GM18907 (cell line): ENCODE data around the gene FRAS1.
A peak's percentile ranks its signal among the peaks of the same experiment; 100 is the strongest.
"Not testable (repeated sequence)": the region's sequence is repeated elsewhere in the genome, so short reads cannot be mapped to it uniquely, and the experiment has no call there.

ENCODE experiments used
- ATAC-seq: cut with Tn5 transposase; IDR thresholded peaks from one replicate; pipeline ENCODE4 v1.9.1; 2021; ENCODE audit warnings: mild to moderate bottlenecking, moderate library complexity; ENCODE audit not compliant: unreplicated experiment

FRAS1 gene

DNA sequence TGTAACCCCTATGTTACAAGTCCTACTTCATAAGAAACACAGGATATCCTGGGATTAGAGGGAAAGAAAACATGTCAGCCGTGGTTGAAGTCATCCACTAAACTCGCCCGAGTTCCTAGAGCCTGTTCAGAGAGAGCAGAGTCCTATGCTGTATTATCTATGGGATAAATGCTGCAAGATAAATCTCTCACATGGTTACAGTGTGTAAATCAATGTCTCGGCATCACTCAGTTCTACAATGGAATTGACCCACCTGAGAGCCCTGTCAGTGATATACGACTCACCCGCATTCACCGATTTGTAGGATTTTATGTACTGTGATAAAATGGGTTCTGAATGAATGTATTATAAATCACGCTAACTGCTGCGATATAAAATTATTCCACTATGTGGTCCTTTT, 366.7 kb downstream of the FRAS1 start:
- ATAC-seq: no peak

DNA sequence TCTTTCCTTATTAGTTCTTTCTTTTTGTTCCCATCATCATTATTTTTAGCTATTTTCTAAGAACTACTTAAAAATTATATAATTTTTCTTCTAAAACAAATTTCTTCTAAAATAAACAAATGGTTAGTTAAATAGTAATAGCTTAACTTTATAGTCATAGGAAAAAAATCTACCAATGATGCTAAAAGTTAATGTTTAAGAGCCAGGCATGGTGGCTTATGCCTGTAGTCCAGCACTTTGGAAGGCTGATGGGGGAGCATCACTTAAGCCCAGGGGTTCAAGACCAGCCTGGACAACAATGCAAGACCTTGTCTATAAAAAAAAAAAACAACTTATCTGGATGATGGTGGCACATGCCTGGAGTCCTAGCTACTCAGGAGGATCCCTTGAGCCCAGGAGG, 367.3 kb downstream of the FRAS1 start:
- no peak for ATAC-seq

DNA sequence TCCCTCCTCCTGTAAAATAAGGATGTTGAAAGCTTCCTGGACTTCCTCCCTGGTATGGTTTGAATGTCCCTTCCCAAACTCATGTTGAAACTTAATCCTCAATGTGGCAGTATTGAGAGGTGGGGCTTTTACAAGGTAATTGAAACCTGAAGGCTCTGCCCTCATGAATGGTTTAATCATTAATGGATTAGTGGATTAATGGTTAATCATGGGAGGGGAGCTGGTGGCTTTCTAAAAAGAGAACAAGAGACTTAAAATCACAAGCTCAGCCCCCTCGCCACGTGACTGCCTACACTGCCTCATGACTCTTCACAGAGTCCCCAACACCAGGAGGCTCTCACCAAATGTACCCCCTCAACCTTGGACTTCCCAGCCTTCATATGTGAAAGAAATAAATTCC, 369.8 kb downstream of the FRAS1 start:
- peak; percentile 75 for ATAC-seq

DNA sequence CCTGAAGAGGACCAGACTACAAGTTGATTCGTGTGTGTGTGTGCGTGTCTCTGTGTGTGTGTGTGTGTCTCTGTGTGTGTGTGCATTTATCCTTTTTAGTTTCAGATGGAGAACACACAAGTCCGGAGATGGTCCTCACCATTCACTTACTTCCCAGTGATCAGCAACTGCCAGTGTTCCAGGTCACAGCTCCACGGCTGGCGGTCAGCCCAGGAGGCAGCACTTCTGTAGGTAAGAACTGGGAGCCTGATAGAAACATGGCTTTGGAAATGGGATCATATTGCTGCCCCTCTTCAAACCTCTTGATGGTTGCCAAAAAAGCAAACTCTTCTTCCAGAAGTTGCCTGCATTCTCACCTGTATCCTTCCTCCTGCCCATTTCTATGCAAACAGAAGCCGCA, 371.9 kb downstream of the FRAS1 start:
- ATAC-seq: no peak

DNA sequence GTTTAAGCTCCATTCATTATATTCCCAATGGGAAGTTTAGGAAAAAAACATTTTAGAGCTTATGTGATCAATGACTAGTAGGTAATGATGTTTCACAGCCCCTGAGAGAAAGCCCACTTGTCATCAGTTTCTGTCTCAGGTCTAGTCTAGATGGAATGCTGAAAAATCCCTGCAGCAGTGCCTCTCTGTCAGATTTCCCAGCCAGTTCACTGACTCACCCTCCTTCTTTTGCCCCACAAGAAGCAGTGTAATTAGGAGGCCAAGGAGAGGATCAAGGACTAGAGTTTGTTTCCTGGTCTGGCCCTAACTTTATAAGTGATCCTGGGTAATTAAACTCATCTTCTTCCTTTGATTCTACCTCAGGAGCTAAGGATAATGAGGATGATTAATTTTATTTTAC, 375.8 kb downstream of the FRAS1 start:
- ATAC-seq: no peak

DNA sequence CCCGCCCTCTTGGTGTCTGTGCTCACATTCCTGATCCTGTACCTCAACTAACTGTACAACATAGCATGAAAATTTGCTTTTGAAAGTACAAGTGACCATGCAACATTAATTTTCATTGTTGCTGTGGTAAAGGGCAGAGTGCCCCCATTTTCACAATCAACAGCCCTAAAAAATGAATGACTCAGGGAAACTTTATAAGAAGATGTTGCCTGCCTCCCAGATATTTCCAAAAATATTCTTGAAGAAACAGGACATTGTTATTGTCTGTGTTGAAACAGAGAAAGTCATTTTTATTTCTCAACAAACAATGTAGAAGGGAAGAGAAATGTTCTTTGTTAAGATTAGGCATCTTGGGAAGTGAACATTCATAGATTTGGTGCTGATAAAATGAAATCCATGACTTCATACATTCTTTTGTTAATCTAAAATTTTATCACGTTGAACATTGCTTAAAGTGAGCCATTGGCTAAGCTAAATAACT, 380.5 kb downstream of the FRAS1 start:
- ATAC-seq: no peak

DNA sequence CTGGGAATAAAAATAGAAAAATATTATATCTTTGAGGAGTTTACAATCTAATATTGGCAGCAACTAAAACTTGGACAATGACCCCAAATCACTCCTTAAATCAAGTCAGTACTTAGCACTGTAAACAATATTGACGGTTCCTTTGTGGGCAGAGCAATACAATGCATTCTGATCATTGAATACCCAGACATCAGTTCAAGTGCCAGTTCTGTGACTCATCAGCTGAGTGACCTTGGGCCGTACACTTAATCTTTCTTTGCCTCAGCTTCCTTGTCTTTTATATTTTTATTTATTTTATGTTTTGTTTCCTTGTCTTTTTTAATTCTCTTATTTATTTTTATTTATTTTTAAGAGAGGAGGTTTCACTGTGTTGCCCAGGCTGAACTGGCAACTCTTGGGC, 382.2 kb downstream of the FRAS1 start:
- no peak for ATAC-seq

DNA sequence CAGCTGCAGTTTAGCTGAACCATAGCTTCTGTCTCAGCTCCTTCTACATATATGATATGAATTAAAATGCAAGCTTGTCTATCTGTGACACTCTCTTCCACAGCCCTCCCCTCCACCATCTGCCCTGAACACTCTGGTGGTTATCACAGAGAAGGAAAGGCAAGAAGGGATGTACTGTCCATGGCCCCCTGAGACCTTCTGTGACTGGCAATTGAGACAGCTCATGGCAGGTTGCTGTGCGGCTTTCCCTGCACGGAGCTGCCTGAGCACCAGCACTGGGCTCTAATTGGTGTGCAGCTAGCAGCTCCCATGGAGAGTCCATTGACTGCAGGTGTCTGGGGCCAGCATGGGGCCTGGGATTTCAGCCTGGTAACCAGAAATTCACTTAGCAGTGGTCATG, 384.6 kb downstream of the FRAS1 start:
- no peak for ATAC-seq

DNA sequence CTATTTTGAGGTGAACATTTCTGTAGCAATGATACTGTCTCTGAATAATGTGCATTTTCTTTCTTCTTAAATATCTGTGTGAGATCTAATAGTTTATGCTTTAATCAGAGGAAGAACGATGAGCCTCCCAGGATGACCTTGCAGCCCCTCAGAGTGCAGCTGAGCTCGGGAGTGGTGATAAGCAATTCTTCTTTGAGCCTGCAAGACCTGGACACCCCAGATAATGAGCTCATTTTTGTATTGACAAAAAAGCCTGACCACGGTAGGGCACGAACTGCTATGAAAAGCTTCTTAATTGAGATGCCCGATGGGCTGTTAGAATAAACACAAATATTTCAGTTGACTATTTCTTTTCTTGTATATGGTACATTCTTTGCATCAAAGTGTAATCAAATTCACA, 389.5 kb downstream of the FRAS1 start:
- ATAC-seq: no peak

DNA sequence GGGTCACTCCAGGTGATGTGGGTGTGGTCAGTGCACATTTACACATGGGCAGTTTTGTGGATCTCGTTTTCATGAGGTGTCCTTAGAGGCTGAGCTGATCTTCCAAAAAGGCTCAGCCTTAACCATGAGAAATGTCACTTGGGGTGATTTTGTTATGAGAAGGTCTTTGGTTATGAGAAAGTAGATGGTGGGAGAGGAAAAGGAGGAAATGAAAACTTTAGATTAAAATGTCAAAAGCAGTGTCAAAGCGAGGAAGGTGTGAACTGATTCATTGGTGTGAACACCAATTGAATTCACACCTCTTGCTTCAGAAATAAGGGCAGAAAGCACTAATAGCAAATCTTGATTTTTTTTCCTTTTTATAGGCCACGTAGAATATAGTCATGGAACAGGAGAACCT, 394.3 kb downstream of the FRAS1 start:
- no peak for ATAC-seq

DNA sequence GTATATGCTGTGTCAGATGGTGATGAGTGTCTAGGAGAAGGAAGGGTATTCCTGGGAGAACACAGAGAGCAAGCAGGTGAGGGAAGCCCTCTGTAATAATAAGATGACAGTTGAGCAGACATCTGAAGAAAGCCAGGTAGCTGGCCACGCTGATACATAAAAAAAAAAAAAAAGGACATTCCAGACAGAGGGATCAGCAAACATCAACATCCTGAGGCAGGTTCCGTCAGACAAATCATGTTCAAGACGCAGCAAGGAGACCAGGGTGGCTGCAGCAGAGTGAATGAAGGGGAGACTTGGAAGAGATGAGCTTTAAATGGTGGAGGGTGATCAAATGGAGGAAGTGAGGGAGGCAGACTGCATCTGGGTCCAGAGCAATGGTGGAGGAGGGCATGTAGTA, 396.9 kb downstream of the FRAS1 start:
- no peak for ATAC-seq

DNA sequence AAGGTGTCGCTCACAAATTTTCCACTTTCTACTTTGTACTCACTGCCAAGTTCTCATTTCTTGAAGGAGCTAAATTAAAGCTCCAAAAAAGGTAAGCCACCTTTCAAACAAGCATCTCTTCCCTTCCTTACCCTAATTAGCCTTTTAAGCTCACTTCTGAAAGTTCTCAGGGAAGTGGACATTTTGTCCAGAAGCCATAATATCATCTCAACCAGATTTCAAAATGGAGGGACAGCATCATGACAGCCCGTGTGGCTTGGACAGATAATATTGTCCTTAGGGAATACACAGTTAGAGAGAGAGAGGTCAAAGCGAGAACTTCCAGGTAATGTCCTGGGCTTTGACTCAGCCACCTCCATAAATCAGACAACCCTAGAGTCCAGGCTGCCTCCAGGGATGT, 400.6 kb downstream of the FRAS1 start:
- no peak for ATAC-seq

DNA sequence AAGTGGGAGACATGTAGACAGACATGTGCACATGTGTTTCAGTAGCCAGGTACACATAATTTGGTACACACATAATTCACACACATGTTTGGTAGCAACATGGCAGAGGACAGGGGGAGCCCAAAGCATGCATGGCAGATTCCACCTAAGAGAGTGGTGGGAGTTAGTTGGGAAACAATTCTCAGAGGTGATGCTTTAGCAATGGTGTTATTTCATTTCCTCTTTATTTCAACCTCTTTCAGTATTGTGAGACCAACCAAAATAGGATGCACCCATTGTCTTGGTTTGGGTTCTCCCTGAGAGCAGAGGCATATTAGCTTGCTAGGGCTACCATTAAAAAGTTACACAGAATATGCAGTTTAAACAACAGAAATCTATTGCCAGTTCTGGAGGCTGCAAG, 402.2 kb downstream of the FRAS1 start:
- no peak for ATAC-seq

DNA sequence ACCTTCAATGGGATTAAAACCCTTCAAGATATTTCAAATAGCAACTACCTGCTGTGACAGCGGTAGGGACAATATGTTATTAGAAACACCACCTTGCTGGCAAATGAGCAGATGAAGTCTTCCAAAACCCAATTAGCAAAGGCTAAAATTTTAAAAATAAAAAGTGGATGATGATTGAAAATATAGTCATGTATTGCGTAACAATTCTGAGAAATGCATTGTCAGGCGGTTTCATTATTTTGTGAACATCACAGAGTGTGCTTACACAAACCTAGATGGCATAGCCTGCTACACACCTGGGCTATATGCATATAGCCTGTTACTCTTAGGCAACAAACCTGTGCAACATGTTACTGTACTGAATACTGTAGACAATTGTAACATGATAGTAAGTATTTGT, 403.2 kb downstream of the FRAS1 start:
- ATAC-seq: no peak

DNA sequence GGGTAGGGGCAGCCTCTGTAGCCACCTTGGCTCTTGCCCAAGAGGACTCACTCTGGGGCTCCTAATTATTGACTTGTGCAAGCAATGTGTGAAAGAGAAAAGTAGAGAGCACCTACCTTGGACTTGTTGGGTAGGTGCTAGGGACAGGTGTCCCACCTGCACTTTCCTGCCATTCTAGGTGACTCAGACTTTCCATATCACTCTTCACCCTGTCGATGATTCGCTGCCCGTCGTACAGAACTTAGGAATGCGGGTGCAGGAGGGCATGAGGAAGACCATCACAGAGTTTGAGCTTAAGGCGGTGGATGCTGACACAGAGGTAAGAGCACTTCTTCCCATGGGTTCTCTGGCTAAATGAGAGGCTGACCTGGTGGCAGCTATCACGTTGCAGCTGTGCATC, 407.1 kb downstream of the FRAS1 start:
- no peak for ATAC-seq

DNA sequence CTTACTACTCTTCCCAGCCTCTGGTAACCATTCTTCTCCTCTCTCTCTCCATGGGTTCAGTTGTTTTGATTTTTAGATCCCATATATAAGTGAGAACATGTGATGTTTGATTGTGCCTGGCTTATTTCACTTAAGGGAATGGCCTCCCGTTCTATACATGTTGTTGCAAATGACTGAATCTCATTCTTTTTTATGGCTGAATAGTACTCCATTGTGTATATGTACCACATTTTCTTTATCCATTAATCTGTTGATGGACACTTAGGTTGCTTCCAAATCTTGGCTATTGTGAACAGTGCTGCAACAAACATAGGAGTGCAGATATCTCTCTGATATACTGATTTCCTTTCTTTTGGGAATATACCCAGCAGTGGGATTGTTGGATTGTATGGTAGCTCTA, 410.1 kb downstream of the FRAS1 start:
- not testable (repeated sequence) for ATAC-seq

DNA sequence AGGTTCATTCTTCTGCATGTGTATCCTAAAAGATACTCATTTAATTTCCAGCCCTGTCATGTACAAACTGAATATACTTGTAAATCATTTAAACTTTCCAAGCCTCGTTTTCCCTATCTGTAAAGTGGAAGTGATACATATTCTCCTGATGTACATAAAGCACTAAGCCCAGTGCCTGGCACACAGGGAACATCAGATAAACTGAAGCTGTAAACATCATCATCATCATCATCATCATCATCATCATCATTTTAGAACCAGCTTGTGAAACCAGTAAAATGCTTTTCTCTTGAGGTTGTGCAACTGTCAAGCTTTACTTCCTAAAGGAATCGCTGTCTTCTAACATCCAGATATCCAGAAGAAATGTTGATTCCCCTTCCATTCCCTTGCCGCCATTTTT, 411.1 kb downstream of the FRAS1 start:
- no peak for ATAC-seq

DNA sequence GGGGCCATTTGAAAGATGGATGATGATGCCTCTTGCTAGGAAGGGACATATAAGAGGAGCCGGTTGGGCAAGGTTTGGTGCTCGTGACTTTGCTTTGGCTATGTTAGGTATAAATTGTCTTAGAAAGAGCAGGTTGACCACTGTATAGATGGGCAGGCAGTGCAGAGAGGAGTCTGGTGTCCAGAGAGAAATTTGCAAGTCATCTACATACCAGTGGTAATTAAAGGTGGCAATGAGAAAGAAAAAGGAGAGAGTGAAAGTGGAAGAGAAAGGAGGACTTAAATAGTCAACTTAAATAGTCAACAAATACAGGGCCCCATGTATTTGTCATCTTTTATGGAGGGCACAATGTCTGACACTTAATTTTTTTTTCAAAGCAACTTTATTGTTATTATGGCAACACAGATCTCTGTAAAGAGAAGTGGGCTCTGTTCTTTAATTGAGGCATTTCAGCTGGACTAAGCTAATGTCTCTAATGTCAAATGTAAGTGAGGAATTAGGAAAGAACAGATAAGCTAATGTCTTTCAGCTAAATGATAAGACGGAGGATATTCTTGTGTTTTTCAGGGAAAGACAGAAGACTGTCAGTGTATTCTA, 419.1 kb downstream of the FRAS1 start:
- ATAC-seq: no peak

DNA sequence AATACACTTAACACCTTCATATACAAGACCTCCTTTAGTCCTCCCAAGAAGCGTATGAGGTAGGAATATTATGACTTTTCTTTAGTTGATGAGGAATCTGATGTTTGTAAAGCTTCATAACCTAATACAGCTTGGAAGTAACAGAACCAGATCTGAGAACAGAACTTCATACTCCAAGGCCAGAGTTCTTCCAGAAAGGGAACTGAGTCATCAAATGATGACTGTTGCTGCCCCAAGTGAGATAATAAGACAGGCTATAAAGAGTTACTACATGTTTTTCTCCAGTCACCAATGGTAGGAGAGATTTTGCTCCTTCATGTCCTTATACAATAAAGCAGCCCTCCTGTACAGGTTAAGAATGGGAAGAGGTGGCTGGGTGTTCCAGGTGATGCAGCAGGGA, 420.2 kb downstream of the FRAS1 start:
- ATAC-seq: no peak

DNA sequence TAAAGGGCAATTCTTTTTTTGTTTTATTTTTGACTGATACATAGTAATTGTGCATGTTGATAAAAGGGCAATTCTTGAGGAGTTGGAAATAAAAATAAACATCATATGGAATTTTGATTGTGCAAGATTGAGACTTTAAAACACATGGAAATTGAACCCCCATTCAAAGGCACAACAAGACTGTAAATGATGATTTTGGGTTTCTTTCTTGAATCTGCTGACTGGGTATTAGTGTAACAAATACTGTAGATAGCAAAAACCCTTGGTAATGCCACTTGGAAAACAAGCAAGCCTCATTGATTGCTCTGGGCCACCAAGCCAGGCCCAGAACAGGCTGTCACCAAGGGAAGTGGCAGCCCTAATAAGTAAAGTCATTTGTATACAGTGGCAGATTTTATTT, 421.4 kb downstream of the FRAS1 start:
- no peak for ATAC-seq

DNA sequence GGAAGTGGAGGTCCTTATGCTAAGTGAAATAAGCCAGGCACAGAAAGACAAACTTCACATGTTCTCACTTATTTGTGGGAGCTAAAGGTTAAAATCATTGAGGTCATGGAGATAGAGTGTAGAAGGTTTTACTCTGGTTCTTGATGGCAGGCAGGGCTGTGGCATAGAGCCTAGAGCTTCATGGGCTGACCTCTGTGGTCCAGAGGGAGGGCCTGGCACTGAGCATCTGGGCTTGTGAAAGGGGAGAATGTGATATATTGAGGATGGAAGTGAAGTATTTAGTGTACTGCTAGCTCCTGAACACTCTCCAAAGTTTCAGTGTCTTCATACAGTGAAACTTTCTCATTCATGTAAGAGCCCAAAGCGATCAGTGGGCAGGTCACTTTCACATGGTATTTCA, 423.2 kb downstream of the FRAS1 start:
- ATAC-seq: no peak

DNA sequence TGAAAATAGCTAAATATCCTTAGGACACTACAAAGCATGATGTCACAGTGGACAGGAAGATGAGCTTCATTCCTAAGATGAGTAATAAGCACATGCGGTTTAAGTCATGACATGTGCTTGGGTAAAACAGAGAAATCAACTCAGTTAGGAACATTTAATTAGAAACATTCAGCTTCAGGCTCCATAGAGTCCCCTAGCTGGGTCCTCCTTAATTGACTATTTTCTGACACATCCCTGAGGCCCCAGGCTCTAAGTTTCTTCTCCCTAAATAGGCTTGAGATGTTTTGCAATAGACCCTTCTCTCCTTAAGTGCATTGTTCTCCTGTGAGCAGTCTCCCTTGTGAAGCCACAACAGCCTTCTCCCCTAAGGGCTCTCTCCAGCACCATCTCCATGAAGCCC, 424.1 kb downstream of the FRAS1 start:
- no peak for ATAC-seq

DNA sequence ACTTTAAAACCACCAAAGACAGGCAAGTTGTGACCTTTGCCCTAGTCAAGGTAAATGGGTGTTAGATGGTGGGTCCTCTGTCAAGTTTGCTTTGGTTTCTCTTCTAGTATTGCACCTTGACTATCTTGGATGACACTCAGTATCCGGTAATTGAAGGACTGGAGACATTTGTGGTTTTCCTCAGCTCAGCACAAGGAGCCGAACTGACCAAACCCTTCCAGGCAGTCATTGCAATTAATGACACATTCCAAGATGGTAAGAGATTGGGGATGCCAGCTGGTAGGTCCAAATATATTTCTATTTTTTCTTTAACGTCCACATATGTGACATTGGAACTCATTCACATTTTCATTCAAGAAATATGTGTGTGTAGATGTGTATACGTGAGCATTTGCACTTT, 425.2 kb downstream of the FRAS1 start:
- no peak for ATAC-seq

DNA sequence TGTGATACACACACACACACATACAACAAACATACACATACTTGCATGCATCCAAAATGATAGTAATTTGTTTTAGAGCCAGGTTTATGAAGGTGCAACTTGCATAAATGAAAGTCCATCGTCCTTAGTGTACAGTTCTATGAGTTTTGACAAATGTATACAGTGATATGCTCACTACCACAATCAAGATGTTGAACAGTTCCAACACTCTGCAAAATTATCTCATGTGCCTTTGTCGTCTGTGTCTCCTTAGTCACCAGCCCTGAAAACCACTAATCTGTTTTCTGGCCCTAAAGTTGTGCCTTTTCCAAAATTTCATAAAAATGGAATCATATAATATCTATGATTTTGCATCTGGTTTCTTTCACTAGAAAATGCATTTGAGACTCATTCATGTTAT, 426.7 kb downstream of the FRAS1 start:
- ATAC-seq: no peak
